Caco-2 (cell line): ENCODE data around the gene SV2B. TPM values are rescaled to one million over a fixed set of nuclear protein-coding genes. Genes with fewer than 3 reads are reported as not detected.

ENCODE experiments used
- BruUV-seq: library from RNA; stranded (reverse); fragments of 400-500 nt; replicated peaks from 2 replicates; lab custom pipeline; 2021; lab: Mats Ljungman, UMichigan
- CTCF ChIA-PET: fragments of 300-600 bp; sonication (Branson Sonifier 250); formaldehyde crosslinking; loops from one replicate; lab custom pipeline; 2022; ENCODE audit warnings: antibody characterized with exemption; lab: Charles Lee
- POLR2A ChIA-PET: fragments of 300-600 bp; sonication (Branson Sonifier 250); formaldehyde crosslinking; loops from one replicate; lab custom pipeline; 2022; ENCODE audit warnings: antibody characterized with exemption; lab: Charles Lee
- DNase-seq, 2 experiments: peaks; one replicate each; pipeline versions ENCODE4 v3.0.0 to v3.0.0-alpha.2; 2020 to 2022
- H3K27me3 ChIP-seq: replicated peaks from 2 replicates; pipeline ENCODE4 v1.6.0; 2011; ENCODE audit warnings: low read length; ENCODE audit not compliant: control insufficient read depth, insufficient read depth
- H3K36me3 ChIP-seq: 2 replicates; pipeline ENCODE4 v1.5.1; 2011; ENCODE audit warnings: low read length; ENCODE audit not compliant: control insufficient read depth, insufficient read depth
- H3K4me1 ChIP-seq: fragments of 250-450 bp; sonication (Bioruptor Pico); 2 replicates; pipeline ENCODE4 v1.5.1; 2020; ENCODE audit warnings: mild to moderate bottlenecking
- H3K4me3 ChIP-seq: 2 replicates; pipeline ENCODE4 v1.5.1; 2011; ENCODE audit warnings: low read depth, mild to moderate bottlenecking, control low read depth, low read length
- H3K9me3 ChIP-seq: fragments of 250-450 bp; sonication (Bioruptor Pico); 2 replicates; pipeline ENCODE4 v1.5.1; 2020; ENCODE audit warnings: mild to moderate bottlenecking, moderate library complexity
- H3K27ac Mint-ChIP-seq: one replicate; pipeline ENCODE4 v1.8.0; 2022; ENCODE audit warnings: mixed read lengths; ENCODE audit not compliant: unreplicated experiment
- H3K27me3 Mint-ChIP-seq: one replicate; pipeline ENCODE4 v1.8.0; 2022; ENCODE audit warnings: mixed read lengths; ENCODE audit not compliant: insufficient read depth, unreplicated experiment
- H3K36me3 Mint-ChIP-seq: one replicate; pipeline ENCODE4 v1.8.0; 2022; ENCODE audit warnings: mild to moderate bottlenecking, mixed read lengths; ENCODE audit not compliant: insufficient read depth, unreplicated experiment
- H3K4me1 Mint-ChIP-seq: one replicate; pipeline ENCODE4 v1.8.0; 2022; ENCODE audit warnings: low read depth, mixed read lengths; ENCODE audit not compliant: unreplicated experiment
- H3K4me3 Mint-ChIP-seq: one replicate; pipeline ENCODE4 v1.8.0; 2022; ENCODE audit warnings: mild to moderate bottlenecking, moderate library complexity, mixed read lengths; ENCODE audit not compliant: unreplicated experiment
- H3K9me3 Mint-ChIP-seq: one replicate; pipeline ENCODE4 v1.8.0; 2022; ENCODE audit warnings: mixed read lengths; ENCODE audit not compliant: unreplicated experiment
- CTCF ChIP-seq, 2 experiments: fragments of 200-600 bp in 1 of 2; IDR thresholded peaks; 1 replicate in 1 of 2; 2 replicates in 1 of 2; pipeline versions ENCODE4 v1.5.1 to v1.8.0; 2011 to 2022; ENCODE audit warnings: antibody characterized with exemption in 1 of 2, control low read depth in 1 of 2, inconsistent platforms in 1 of 2, low read depth in 1 of 2, low read length in 1 of 2, mild to moderate bottlenecking in 1 of 2, moderate library complexity in 1 of 2; ENCODE audit not compliant: insufficient read depth in 1 of 2, severe bottlenecking in 1 of 2, unreplicated experiment in 1 of 2
- intact Hi-C: fragments of 100-400 bp; cut with micrococcal nuclease; formaldehyde crosslinking; loops from one replicate; pipeline ENCODE4 v1.10.0; 2022; ENCODE audit not compliant: unreplicated experiment
- total RNA-seq: library from RNA; stranded (reverse); gene quantifications from 2 replicates; pipeline ENCODE4 v1.2.3, GENCODE V29; 2022

SV2B gene
- total RNA-seq, 1 experiment from 2014 or later, result not detected

DNA sequence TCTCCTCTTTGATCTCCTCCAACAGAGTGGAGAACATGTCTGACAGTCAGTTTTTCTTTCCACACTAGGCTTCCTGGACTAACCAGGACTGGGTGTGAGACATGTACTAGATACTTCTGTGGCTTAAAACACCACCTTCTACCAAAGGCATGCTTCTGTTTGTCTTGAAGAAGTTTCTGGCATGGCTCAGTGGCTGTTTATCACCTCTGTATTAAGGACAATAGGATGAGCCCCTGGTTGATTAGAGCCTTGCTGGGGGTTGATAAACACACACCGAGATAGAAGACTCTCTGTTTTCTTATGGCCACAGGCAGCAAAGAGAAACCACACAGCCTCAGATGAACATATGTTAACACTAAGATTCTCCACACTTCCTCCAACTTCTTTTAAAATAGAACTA is 40.5 kb downstream of the SV2B start:
- Mint-ChIP-seq H3K36me3 (no peaks in the 10 kb centered on the region), H3K27ac (no peak overlapping the region), H3K4me1 (no peaks in the 10 kb centered on the region), H3K27me3 (peaks cover 12% of the 10 kb centered on the region), H3K9me3 (no peaks in the 10 kb centered on the region), H3K4me3 (no peak overlapping the region)
- H3K27me3 ChIP-seq, result no peaks in the 10 kb centered on the region
- H3K36me3 ChIP-seq, result no peaks in the 10 kb centered on the region
- no peaks in the 10 kb centered on the region; the same call in 1 of the 2 replicates for H3K9me3 ChIP-seq
- no peaks in the 10 kb centered on the region for H3K4me1 ChIP-seq
- CTCF ChIA-PET, result no interaction called here
- intact Hi-C loops, result no loop called here
- no peak overlapping the region for H3K4me3 ChIP-seq
- POLR2A ChIA-PET, result no interaction called here
- DNase-seq, result no peak
- no TSS peak for BruUV-seq
- TF ChIP-seq CTCF (IDR thresholded peaks at IDR 0.05; ENCODE audit: insufficient read depth in 1 of 2, low read depth in 1 of 2, low read length in 1 of 2, severe bottlenecking in 1 of 2, unreplicated experiment in 1 of 2), result no peak

DNA sequence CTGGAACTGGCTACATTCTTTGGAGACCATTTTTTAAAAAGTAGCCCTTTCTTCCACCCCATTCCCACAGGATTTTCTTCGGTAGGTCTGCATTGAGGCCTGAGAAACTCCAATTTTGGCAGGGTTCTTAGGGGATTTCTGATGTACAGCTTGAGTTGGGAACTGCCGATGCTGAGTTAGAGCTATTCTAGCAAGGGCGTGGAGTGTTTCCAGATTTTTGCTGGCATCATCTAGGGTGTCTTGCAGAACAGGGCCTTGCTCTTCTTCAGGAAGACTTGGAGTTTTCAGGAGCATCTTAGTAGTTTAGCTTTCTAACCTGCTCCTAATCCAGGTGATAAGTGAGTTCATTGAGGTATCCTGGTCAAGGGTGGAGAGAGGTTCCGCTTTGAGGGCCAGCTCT is 41.0 kb downstream of the SV2B start:
- no peaks in the 10 kb centered on the region for H3K4me1 ChIP-seq
- POLR2A ChIA-PET, result no interaction called here
- no peaks in the 10 kb centered on the region for H3K4me1 Mint-ChIP-seq
- CTCF ChIA-PET, result no interaction called here
- no peaks in the 10 kb centered on the region for H3K36me3 ChIP-seq
- H3K4me3 Mint-ChIP-seq, result no peak overlapping the region
- H3K27ac Mint-ChIP-seq, result no peak overlapping the region
- no peak for TF ChIP-seq CTCF (IDR thresholded peaks at IDR 0.05; ENCODE audit: insufficient read depth in 1 of 2, low read depth in 1 of 2, low read length in 1 of 2, severe bottlenecking in 1 of 2, unreplicated experiment in 1 of 2)
- no TSS peak for BruUV-seq
- H3K4me3 ChIP-seq, result no peak overlapping the region
- no peaks in the 10 kb centered on the region for H3K36me3 Mint-ChIP-seq
- H3K27me3 Mint-ChIP-seq, result peaks cover 12% of the 10 kb centered on the region
- intact Hi-C loops, result no loop called here
- DNase-seq, result no peak
- H3K9me3 ChIP-seq, result no peaks in the 10 kb centered on the region; the same call in 1 of the 2 replicates
- no peaks in the 10 kb centered on the region for H3K9me3 Mint-ChIP-seq
- H3K27me3 ChIP-seq, result no peaks in the 10 kb centered on the region

GRCh38 chr15:91142106-91142744 is 42.2 kb downstream of the SV2B start:
- no peaks in the 10 kb centered on the region for H3K4me1 ChIP-seq
- no peaks in the 10 kb centered on the region for H3K27me3 ChIP-seq
- CTCF ChIA-PET, result no interaction called here
- intact Hi-C loops, result no loop called here
- Mint-ChIP-seq H3K36me3 (no peaks in the 10 kb centered on the region), H3K4me3 (no peak overlapping the region), H3K9me3 (no peaks in the 10 kb centered on the region), H3K27ac (no peak overlapping the region), H3K4me1 (no peaks in the 10 kb centered on the region), H3K27me3 (peaks cover 12% of the 10 kb centered on the region)
- BruUV-seq, result no TSS peak
- POLR2A ChIA-PET, result no interaction called here
- H3K9me3 ChIP-seq, result no peaks in the 10 kb centered on the region; the same call in 1 of the 2 replicates
- no peak overlapping the region for H3K4me3 ChIP-seq
- peak in 1 of 2 experiments; percentile 8 for DNase-seq
- H3K36me3 ChIP-seq, result no peaks in the 10 kb centered on the region
- TF ChIP-seq CTCF (IDR thresholded peaks at IDR 0.05; ENCODE audit: insufficient read depth in 1 of 2, low read depth in 1 of 2, low read length in 1 of 2, severe bottlenecking in 1 of 2, unreplicated experiment in 1 of 2), result peak; percentile 34 to 46
